H7 (cell line): ENCODE measurements around the gene UACA. TPM values are rescaled to one million over a fixed set of nuclear protein-coding genes. Genes with fewer than 3 reads are reported as not detected.

Experiments used
- DNase-seq: peaks from one replicate; pipeline ENCODE4 v3.0.0; 2012
- H3K27me3 ChIP-seq: 2 replicates; pipeline ENCODE4 v1.6.0; 2011; ENCODE audit warnings: mild to moderate bottlenecking, low read length; ENCODE audit not compliant: control insufficient read depth, insufficient read depth
- H3K36me3 ChIP-seq: replicated peaks from 2 replicates; pipeline ENCODE4 v1.5.1; 2011; ENCODE audit warnings: low read length; ENCODE audit not compliant: control insufficient read depth, insufficient read depth
- H3K4me3 ChIP-seq: 2 replicates; pipeline ENCODE4 v1.5.1; 2011; ENCODE audit warnings: low read depth, mild to moderate bottlenecking, control low read depth, low read length, moderate library complexity; ENCODE audit not compliant: insufficient read depth
- total RNA-seq: library from RNA; depleted of rRNA; stranded (reverse); fragments of >200 nt; shearing (Covaris generic); gene quantifications from 2 replicates; pipeline ENCODE4 v1.2.3, GENCODE V29; 2014

The UACA gene
- total RNA-seq, 1 experiment from 2014 or later: 21.1 TPM

GRCh38 chr15:70714565-70714964 lies 48.8 kb downstream of the UACA start:
- Histone ChIP-seq H3K4me3 (no peak overlapping the region), H3K27me3 (no peaks in the 10 kb centered on the region), H3K36me3 (no peaks in the 10 kb centered on the region)
- DNase-seq: no peak

GRCh38 chr15:70714015-70714414 lies 49.3 kb downstream of the UACA start:
- Histone ChIP-seq H3K36me3 (no peaks in the 10 kb centered on the region), H3K4me3 (no peak overlapping the region), H3K27me3 (no peaks in the 10 kb centered on the region)
- no peak for DNase-seq

GRCh38 chr15:70712271-70712670 lies 51.1 kb downstream of the UACA start:
- Histone ChIP-seq H3K27me3 (no peaks in the 10 kb centered on the region), H3K36me3 (no peaks in the 10 kb centered on the region), H3K4me3 (no peak overlapping the region)
- no peak for DNase-seq

GRCh38 chr15:70710714-70711113 lies 52.6 kb downstream of the UACA start:
- H3K27me3 ChIP-seq: no peaks in the 10 kb centered on the region
- H3K36me3 ChIP-seq: no peaks in the 10 kb centered on the region
- no peak for DNase-seq
- no peak overlapping the region for H3K4me3 ChIP-seq

GRCh38 chr15:70708839-70709238 lies 54.5 kb downstream of the UACA start:
- no peak overlapping the region for H3K4me3 ChIP-seq
- DNase-seq: no peak
- H3K27me3 ChIP-seq: no peaks in the 10 kb centered on the region
- H3K36me3 ChIP-seq: no peaks in the 10 kb centered on the region

GRCh38 chr15:70707686-70708300 lies 55.6 kb downstream of the UACA start:
- H3K27me3 ChIP-seq: no peaks in the 10 kb centered on the region
- DNase-seq: no peak
- H3K4me3 ChIP-seq: no peak overlapping the region
- H3K36me3 ChIP-seq: no peaks in the 10 kb centered on the region

GRCh38 chr15:70704731-70705130 lies 58.6 kb downstream of the UACA start:
- Histone ChIP-seq H3K36me3 (no peaks in the 10 kb centered on the region), H3K27me3 (no peaks in the 10 kb centered on the region), H3K4me3 (no peak overlapping the region)
- no peak for DNase-seq

GRCh38 chr15:70704166-70704565 lies 59.2 kb downstream of the UACA start:
- Histone ChIP-seq H3K36me3 (no peaks in the 10 kb centered on the region), H3K4me3 (no peak overlapping the region), H3K27me3 (no peaks in the 10 kb centered on the region)
- DNase-seq: no peak

GRCh38 chr15:70703096-70703878 lies 60.1 kb downstream of the UACA start:
- H3K36me3 ChIP-seq: no peaks in the 10 kb centered on the region
- DNase-seq: no peak
- H3K27me3 ChIP-seq: no peaks in the 10 kb centered on the region
- no peak overlapping the region for H3K4me3 ChIP-seq

GRCh38 chr15:70702584-70702983 lies 60.8 kb downstream of the UACA start:
- Histone ChIP-seq H3K27me3 (no peaks in the 10 kb centered on the region), H3K4me3 (no peak overlapping the region), H3K36me3 (no peaks in the 10 kb centered on the region)
- DNase-seq: no peak

- Histone ChIP-seq H3K36me3 (no peaks in the 10 kb centered on the region), H3K27me3 (no peaks in the 10 kb centered on the region), H3K4me3 (no peak overlapping the region)
- DNase-seq: no peak
Measured at GRCh38 chr15:70701891-70702568, 61.3 kb downstream of the UACA start.

- Histone ChIP-seq H3K36me3 (no peaks in the 10 kb centered on the region), H3K27me3 (no peaks in the 10 kb centered on the region), H3K4me3 (no peak overlapping the region)
- DNase-seq: no peak
Measured at GRCh38 chr15:70701171-70701570, 62.2 kb downstream of the UACA start.

- H3K36me3 ChIP-seq: no peaks in the 10 kb centered on the region
- no peak overlapping the region for H3K4me3 ChIP-seq
- H3K27me3 ChIP-seq: no peaks in the 10 kb centered on the region
- DNase-seq: no peak
Measured at GRCh38 chr15:70699890-70700289, 63.5 kb downstream of the UACA start.

GRCh38 chr15:70698836-70699390 lies 64.4 kb downstream of the UACA start:
- Histone ChIP-seq H3K36me3 (no peaks in the 10 kb centered on the region), H3K27me3 (no peaks in the 10 kb centered on the region), H3K4me3 (no peak overlapping the region)
- DNase-seq: no peak

GRCh38 chr15:70698426-70698825 lies 64.9 kb downstream of the UACA start:
- H3K4me3 ChIP-seq: no peak overlapping the region

More at GRCh38 chr15:70698426-70698825, 64.9 kb downstream of the UACA start:
- Histone ChIP-seq H3K36me3 (no peaks in the 10 kb centered on the region), H3K27me3 (no peaks in the 10 kb centered on the region)
- DNase-seq: no peak
